HepG2 (cell line): ENCODE measurements around the gene CCDC80. TPM values are rescaled to one million over a fixed set of nuclear protein-coding genes. Genes with fewer than 3 reads are reported as not detected.

Experiments
- ATAC-seq: fragments of 200-7000 bp; cut with Tn5 transposase; 3 replicates; pipeline ENCODE4 v1.9.1; 2020; ENCODE audit warnings: mild to moderate bottlenecking, moderate library complexity
- BruUV-seq: library from RNA; stranded (reverse); fragments of 400-500 nt; replicated peaks from 2 replicates; lab custom pipeline; 2021; lab: Mats Ljungman, UMichigan
- CTCF ChIA-PET: fragments of 300-600 bp; formaldehyde crosslinking; extraction: SDS; loops from one replicate; lab custom pipeline; 2021; ENCODE audit warnings: low total read pairs, inconsistent platforms, low intra/inter-chr PET ratio; lab: Yijun Ruan, JAX
- POLR2A ChIA-PET: fragments of 350-600 bp; sonication (Branson Sonifier 250); formaldehyde crosslinking; loops from one replicate; lab custom pipeline; 2020; ENCODE audit warnings: antibody characterized with exemption, inconsistent platforms; lab: Yijun Ruan, JAX
- DNase-seq: peaks from one replicate; pipeline ENCODE4 v3.0.0-alpha.2; 2015; ENCODE audit warnings: low spot score
- FAIRE-seq: peaks from 3 replicates; lab custom pipeline; 2011; peaks lifted over from hg19 to GRCh38; lab: Jason Lieb, UNC
- H2AFZ ChIP-seq: one replicate; pipeline ENCODE4 v1.6.1; 2011; ENCODE audit warnings: low read length, inconsistent platforms
- H3K27ac ChIP-seq: fragments of 300-600 bp; 3 replicates; pipeline ENCODE4 v1.8.0; 2011; ENCODE audit warnings: mixed run types, mild to moderate bottlenecking, mixed read lengths, low read length, inconsistent platforms; ENCODE audit not compliant: insufficient read depth; ENCODE audit errors: extremely low read length
- H3K27me3 ChIP-seq, 2 experiments: fragments of 200-600 bp in 1 of 2; 2 replicates in 1 of 2; 3 replicates in 1 of 2; pipeline versions ENCODE4 v1.6.0 to v1.8.0; 2011; ENCODE audit warnings: low read length in 2 of 2, mild to moderate bottlenecking in 2 of 2, moderate library complexity in 2 of 2, inconsistent platforms in 1 of 2; ENCODE audit not compliant: insufficient read depth in 2 of 2, control insufficient read depth in 1 of 2
- H3K36me3 ChIP-seq, 2 experiments: fragments of 200-600 bp in 1 of 2; replicated peaks in 1 of 2; 2 replicates in 1 of 2; 3 replicates in 1 of 2; pipeline versions ENCODE4 v1.5.1 to v1.8.0; 2011; ENCODE audit warnings: low read length in 2 of 2, inconsistent platforms in 1 of 2; ENCODE audit not compliant: insufficient read depth in 2 of 2, control insufficient read depth in 1 of 2
- H3K4me1 ChIP-seq: 2 replicates; pipeline ENCODE4 v1.5.1; 2012; ENCODE audit warnings: low read length, inconsistent platforms; ENCODE audit not compliant: insufficient read depth
- H3K4me2 ChIP-seq: 2 replicates; pipeline ENCODE4 v1.6.0; 2011; ENCODE audit warnings: low read depth, low read length, inconsistent platforms
- H3K4me3 ChIP-seq, 3 experiments: fragments of 200-600 bp in 1 of 3; sonication (generic), shearing (Covaris generic) in 1 of 3; replicated peaks in 1 of 3; 2 replicates each; pipeline ENCODE4 v1.5.1; 2011 to 2016; ENCODE audit warnings: low read length in 3 of 3, inconsistent platforms in 2 of 3, low read depth in 2 of 3, mild to moderate bottlenecking in 2 of 3, control low read depth in 1 of 3, mixed read lengths in 1 of 3; ENCODE audit not compliant: insufficient read depth in 1 of 3
- H3K79me2 ChIP-seq: one replicate; pipeline ENCODE4 v1.6.1; 2011; ENCODE audit warnings: low read length, inconsistent platforms; ENCODE audit not compliant: insufficient read depth
- H3K9ac ChIP-seq: 2 replicates; pipeline ENCODE4 v1.6.0; 2011; ENCODE audit warnings: mild to moderate bottlenecking, low read depth, low read length, inconsistent platforms; ENCODE audit not compliant: insufficient read depth
- H3K9me3 ChIP-seq: 2 replicates; pipeline ENCODE4 v1.5.1; 2012; ENCODE audit warnings: mild to moderate bottlenecking, low read length
- H4K20me1 ChIP-seq: 2 replicates; pipeline ENCODE4 v1.6.0; 2011; ENCODE audit warnings: inconsistent platforms, mild to moderate bottlenecking, low read length, moderate library complexity; ENCODE audit not compliant: insufficient read depth
- SRF ChIP-seq: IDR thresholded peaks from 2 replicates; pipeline ENCODE4 v1.6.1; 2011; ENCODE audit warnings: mild to moderate bottlenecking, low read depth, low read length, moderate library complexity
- in situ Hi-C: cut with HindIII; loops from 2 replicates; pipeline ENCODE4 v1.10.0; 2017; ENCODE audit warnings: low pct_unique_long_range_greater_than_20kb; ENCODE audit not compliant: extremely low pct_ligation_motif_present
- intact Hi-C: fragments of 100-400 bp; cut with micrococcal nuclease; formaldehyde crosslinking; loops from one replicate; pipeline ENCODE4 v1.10.0; 2022; ENCODE audit not compliant: unreplicated experiment
- polyA plus RNA-seq, 8 experiments: library from polyadenylated mRNA; depleted of rRNA in 3 of 8; stranded (reverse) in 7 of 8; unstranded in 1 of 8; fragments of >200 nt; fragmentation: Illumina TruSeq in 4 of 8; extraction: Trizol in 4 of 8; gene quantifications; 2 replicates each; pipeline versions ENCODE4 v1.2.1 to v1.2.3, GENCODE V29; 2011 to 2016; ENCODE audit warnings: low read depth in 4 of 8, missing spikeins in 1 of 8, mixed read lengths in 1 of 8; ENCODE audit not compliant: insufficient read depth in 1 of 8
- total RNA-seq, 5 experiments: library from RNA; depleted of rRNA; stranded (reverse); fragments of >200 nt; fragmentation: Illumina TruSeq; extraction: Trizol; gene quantifications; 2 replicates each; pipeline ENCODE4 v1.2.3, GENCODE V29; 2016; ENCODE audit warnings: low read depth in 1 of 5
- TF ChIP-seq, protein P1 (sequence below): sonication (generic); formaldehyde crosslinking; IDR thresholded peaks from 2 replicates; pipeline ENCODE4 v1.5.1; 2020; ENCODE audit warnings: mild to moderate bottlenecking, missing genetic modification reagents, moderate library complexity
- TF ChIP-seq, protein P2 (sequence below): sonication (generic); formaldehyde crosslinking; conservative IDR thresholded peaks from 2 replicates; pipeline ENCODE4 v1.8.0; 2022; ENCODE audit warnings: low read depth, missing genetic modification reagents

CCDC80 gene
- total and polyA plus RNA-seq, 2 of the 13 experiments (the other 11 are each of a cell fraction or from before 2014, with no cell fraction given), result not detected

DNA sequence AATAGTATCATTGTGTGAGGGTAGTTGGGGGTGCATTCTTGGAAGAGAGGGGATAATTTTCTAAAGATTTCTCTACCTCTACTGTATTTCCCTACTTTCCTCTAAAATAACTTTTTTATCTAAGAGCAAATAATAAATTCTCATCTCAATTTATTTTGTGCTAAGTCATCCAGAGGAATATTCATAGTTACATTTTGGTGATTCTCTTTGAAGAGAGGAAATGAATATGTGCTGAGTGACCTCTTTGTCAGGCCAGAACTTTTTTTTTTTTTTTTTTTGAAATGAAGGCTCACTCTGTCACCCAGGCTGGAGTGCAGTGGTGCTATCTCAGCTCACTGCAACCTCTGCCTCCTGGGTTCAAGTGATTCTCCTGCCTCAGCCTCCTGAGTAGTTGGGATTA lies 15.1 kb upstream of the CCDC80 start:
- no peak for FAIRE-seq
- H3K9ac ChIP-seq, result no peak overlapping the region
- CTCF ChIA-PET, result no interaction called here
- no peaks in the 10 kb centered on the region for H3K9me3 ChIP-seq
- no peaks in the 10 kb centered on the region for H3K36me3 ChIP-seq
- no peaks in the 10 kb centered on the region for H3K79me2 ChIP-seq
- POLR2A ChIA-PET, result no interaction called here
- no TSS peak for BruUV-seq
- no peak overlapping the region for H3K4me2 ChIP-seq
- no peak for ATAC-seq
- DNase-seq, result no peak
- H4K20me1 ChIP-seq, result no peaks in the 10 kb centered on the region
- no peak for TF ChIP-seq SRF
- TF ChIP-seq, protein P1, sequence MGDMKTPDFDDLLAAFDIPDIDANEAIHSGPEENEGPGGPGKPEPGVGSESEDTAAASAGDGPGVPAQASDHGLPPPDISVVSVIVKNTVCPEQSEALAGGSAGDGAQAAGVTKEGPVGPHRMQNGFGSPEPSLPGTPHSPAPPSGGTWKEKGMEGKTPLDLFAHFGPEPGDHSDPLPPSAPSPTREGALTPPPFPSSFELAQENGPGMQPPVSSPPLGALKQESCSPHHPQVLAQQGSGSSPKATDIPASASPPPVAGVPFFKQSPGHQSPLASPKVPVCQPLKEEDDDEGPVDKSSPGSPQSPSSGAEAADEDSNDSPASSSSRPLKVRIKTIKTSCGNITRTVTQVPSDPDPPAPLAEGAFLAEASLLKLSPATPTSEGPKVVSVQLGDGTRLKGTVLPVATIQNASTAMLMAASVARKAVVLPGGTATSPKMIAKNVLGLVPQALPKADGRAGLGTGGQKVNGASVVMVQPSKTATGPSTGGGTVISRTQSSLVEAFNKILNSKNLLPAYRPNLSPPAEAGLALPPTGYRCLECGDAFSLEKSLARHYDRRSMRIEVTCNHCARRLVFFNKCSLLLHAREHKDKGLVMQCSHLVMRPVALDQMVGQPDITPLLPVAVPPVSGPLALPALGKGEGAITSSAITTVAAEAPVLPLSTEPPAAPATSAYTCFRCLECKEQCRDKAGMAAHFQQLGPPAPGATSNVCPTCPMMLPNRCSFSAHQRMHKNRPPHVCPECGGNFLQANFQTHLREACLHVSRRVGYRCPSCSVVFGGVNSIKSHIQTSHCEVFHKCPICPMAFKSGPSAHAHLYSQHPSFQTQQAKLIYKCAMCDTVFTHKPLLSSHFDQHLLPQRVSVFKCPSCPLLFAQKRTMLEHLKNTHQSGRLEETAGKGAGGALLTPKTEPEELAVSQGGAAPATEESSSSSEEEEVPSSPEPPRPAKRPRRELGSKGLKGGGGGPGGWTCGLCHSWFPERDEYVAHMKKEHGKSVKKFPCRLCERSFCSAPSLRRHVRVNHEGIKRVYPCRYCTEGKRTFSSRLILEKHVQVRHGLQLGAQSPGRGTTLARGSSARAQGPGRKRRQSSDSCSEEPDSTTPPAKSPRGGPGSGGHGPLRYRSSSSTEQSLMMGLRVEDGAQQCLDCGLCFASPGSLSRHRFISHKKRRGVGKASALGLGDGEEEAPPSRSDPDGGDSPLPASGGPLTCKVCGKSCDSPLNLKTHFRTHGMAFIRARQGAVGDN (CRISPR knock-in tag), result no peak
- TF ChIP-seq, protein P2, sequence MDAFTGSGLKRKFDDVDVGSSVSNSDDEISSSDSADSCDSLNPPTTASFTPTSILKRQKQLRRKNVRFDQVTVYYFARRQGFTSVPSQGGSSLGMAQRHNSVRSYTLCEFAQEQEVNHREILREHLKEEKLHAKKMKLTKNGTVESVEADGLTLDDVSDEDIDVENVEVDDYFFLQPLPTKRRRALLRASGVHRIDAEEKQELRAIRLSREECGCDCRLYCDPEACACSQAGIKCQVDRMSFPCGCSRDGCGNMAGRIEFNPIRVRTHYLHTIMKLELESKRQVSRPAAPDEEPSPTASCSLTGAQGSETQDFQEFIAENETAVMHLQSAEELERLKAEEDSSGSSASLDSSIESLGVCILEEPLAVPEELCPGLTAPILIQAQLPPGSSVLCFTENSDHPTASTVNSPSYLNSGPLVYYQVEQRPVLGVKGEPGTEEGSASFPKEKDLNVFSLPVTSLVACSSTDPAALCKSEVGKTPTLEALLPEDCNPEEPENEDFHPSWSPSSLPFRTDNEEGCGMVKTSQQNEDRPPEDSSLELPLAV (CRISPR knock-in tag), result no peak
- H2AFZ ChIP-seq, result no peak overlapping the region
- H3K4me3 ChIP-seq, result no peak overlapping the region
- H3K27me3 ChIP-seq, result no peaks in the 10 kb centered on the region
- H3K27ac ChIP-seq, result no peak overlapping the region
- intact Hi-C loops (no loop called here), in situ Hi-C loops (no loop called here)
- H3K4me1 ChIP-seq, result no peaks in the 10 kb centered on the region
